IMR-90 (cell line): ENCODE results near the gene MAN2A1. TPM values are rescaled to one million over a fixed set of nuclear protein-coding genes. Genes with fewer than 3 reads are reported as not detected.

ENCODE experiments used
- ATAC-seq: fragments of 200-7000 bp; cut with Tn5 transposase; 2 replicates; pipeline ENCODE4 v1.9.1; 2020; ENCODE audit warnings: low read depth, mild to moderate bottlenecking, moderate library complexity
- BruUV-seq: library from RNA; stranded (reverse); fragments of 400-500 nt; replicated peaks from 2 replicates; lab custom pipeline; 2021; lab: Mats Ljungman, UMichigan
- CTCF ChIA-PET: fragments of 300-600 bp; formaldehyde crosslinking; extraction: SDS; loops from one replicate; lab custom pipeline; 2021; ENCODE audit warnings: antibody characterized with exemption; lab: Yijun Ruan, JAX
- POLR2A ChIA-PET: fragments of 300-600 bp; sonication (Branson Sonifier 250); formaldehyde crosslinking; loops from one replicate; lab custom pipeline; 2022; ENCODE audit warnings: antibody characterized with exemption; ENCODE audit not compliant: unreplicated experiment; lab: Charles Lee
- DNase-seq: peaks from one replicate; pipeline ENCODE4 v3.0.0; 2013
- H2AFZ ChIP-seq: replicated peaks from 2 replicates; pipeline ENCODE3; 2013; ENCODE audit warnings: low read length, mild to moderate bottlenecking; ENCODE audit not compliant: poor library complexity
- H2AK5ac ChIP-seq: 2 replicates; pipeline ENCODE4 v1.6.1; 2013; ENCODE audit warnings: low read depth, low read length, inconsistent platforms
- H2AK9ac ChIP-seq: replicated peaks from 2 replicates; pipeline ENCODE3; 2013; ENCODE audit warnings: mild to moderate bottlenecking, low read depth, low read length, moderate library complexity; ENCODE audit not compliant: poor library complexity
- H2BK120ac ChIP-seq: 2 replicates; pipeline ENCODE4 v1.6.1; 2013; ENCODE audit warnings: low read depth, low read length, inconsistent platforms
- H2BK15ac ChIP-seq: 3 replicates; pipeline ENCODE4 v1.6.1; 2013; ENCODE audit warnings: low read depth, low read length, inconsistent platforms
- H2BK20ac ChIP-seq: 2 replicates; pipeline ENCODE4 v1.6.1; 2013; ENCODE audit warnings: low read depth, mild to moderate bottlenecking, inconsistent platforms, low read length, moderate library complexity
- H2BK5ac ChIP-seq: 2 replicates; pipeline ENCODE4 v1.6.1; 2013; ENCODE audit warnings: mild to moderate bottlenecking, low read depth, low read length, inconsistent platforms; ENCODE audit not compliant: poor library complexity, severe bottlenecking
- H3K14ac ChIP-seq: replicated peaks from 2 replicates; pipeline ENCODE4 v1.6.1; 2013; ENCODE audit warnings: low read depth, low read length, inconsistent platforms
- H3K18ac ChIP-seq: 2 replicates; pipeline ENCODE4 v1.6.1; 2013; ENCODE audit warnings: low read depth, low read length, control low read depth
- H3K23ac ChIP-seq: 2 replicates; pipeline ENCODE4 v1.6.1; 2013; ENCODE audit warnings: low read depth, low read length, inconsistent platforms
- H3K27ac ChIP-seq: 2 replicates; pipeline ENCODE4 v1.5.1; 2013; ENCODE audit warnings: mild to moderate bottlenecking, control low read depth, low read length; ENCODE audit not compliant: insufficient read depth
- H3K27me3 ChIP-seq: 2 replicates; pipeline ENCODE4 v1.6.1; 2013; ENCODE audit warnings: low read length; ENCODE audit not compliant: control insufficient read depth, insufficient read depth
- H3K36me3 ChIP-seq: 2 replicates; pipeline ENCODE4 v1.6.1; 2013; ENCODE audit warnings: low read length, mixed read lengths; ENCODE audit not compliant: control insufficient read depth, insufficient read depth
- H3K4ac ChIP-seq: 2 replicates; pipeline ENCODE4 v1.6.1; 2013; ENCODE audit warnings: low read depth, low read length, inconsistent platforms
- H3K4me1 ChIP-seq: 2 replicates; pipeline ENCODE4 v1.6.1; 2013; ENCODE audit warnings: low read length, mixed read lengths; ENCODE audit not compliant: control insufficient read depth, insufficient read depth
- H3K4me2 ChIP-seq: 2 replicates; pipeline ENCODE4 v1.6.1; 2013; ENCODE audit warnings: low read depth, mild to moderate bottlenecking, control low read depth, low read length, moderate library complexity
- H3K4me3 ChIP-seq: 2 replicates; pipeline ENCODE4 v1.5.1; 2013; ENCODE audit warnings: low read depth, mild to moderate bottlenecking, control low read depth, low read length, moderate library complexity; ENCODE audit not compliant: insufficient read depth
- H3K56ac ChIP-seq: 2 replicates; pipeline ENCODE4 v1.6.1; 2013; ENCODE audit warnings: low read length, inconsistent platforms; ENCODE audit not compliant: insufficient read depth; ENCODE audit errors: extremely low read depth
- H3K79me1 ChIP-seq, 2 experiments: 2 replicates each; pipeline ENCODE4 v1.6.1; 2013; ENCODE audit warnings: low read length in 2 of 2, inconsistent platforms in 1 of 2, low read depth in 1 of 2
- H3K9ac ChIP-seq: 2 replicates; pipeline ENCODE4 v1.6.1; 2013; ENCODE audit warnings: low read depth, low read length, control low read depth
- H3K9me1 ChIP-seq: 2 replicates; pipeline ENCODE4 v1.6.1; 2013; ENCODE audit warnings: low read length, inconsistent platforms; ENCODE audit not compliant: insufficient read depth
- H3K9me3 ChIP-seq: 2 replicates; pipeline ENCODE4 v1.6.1; 2013; ENCODE audit warnings: low read length; ENCODE audit not compliant: control insufficient read depth, insufficient read depth
- H4K20me1 ChIP-seq: 2 replicates; pipeline ENCODE4 v1.6.1; 2013; ENCODE audit warnings: low read length, inconsistent platforms; ENCODE audit not compliant: insufficient read depth
- H4K5ac ChIP-seq: 2 replicates; pipeline ENCODE4 v1.6.1; 2013; ENCODE audit warnings: mild to moderate bottlenecking, low read depth, low read length, control low read depth
- H4K8ac ChIP-seq, 2 experiments: 2 replicates each; pipeline ENCODE4 v1.6.1; 2013; ENCODE audit warnings: low read depth in 2 of 2, low read length in 2 of 2, control low read depth in 1 of 2, inconsistent platforms in 1 of 2
- H4K91ac ChIP-seq: 2 replicates; pipeline ENCODE4 v1.6.1; 2013; ENCODE audit warnings: low read depth, low read length, inconsistent platforms; ENCODE audit not compliant: insufficient read depth
- POLR2A ChIP-seq: IDR thresholded peaks from 2 replicates; pipeline ENCODE4 v1.6.1; 2012; ENCODE audit warnings: mild to moderate bottlenecking, low read depth, low read length
- RAD21 ChIP-seq: IDR thresholded peaks from 2 replicates; pipeline ENCODE4 v1.6.1; 2012; ENCODE audit warnings: low read length, improper control_type of control experiment
- dilution Hi-C: fragments of 300-500 bp; cut with HindIII; formaldehyde crosslinking; loops from one replicate; pipeline ENCODE4 v1.14.3; 2018; ENCODE audit warnings: low sequenced_read_pairs; ENCODE audit not compliant: unreplicated experiment
- in situ Hi-C: fragments of 300-500 bp; cut with MboI; formaldehyde crosslinking; loops from 3 replicates; pipeline ENCODE4 v1.14.3; 2019; ENCODE audit warnings: low sequenced_read_pairs, inconsistent platforms, mixed read lengths
- intact Hi-C: fragments of 100-400 bp; cut with micrococcal nuclease; formaldehyde crosslinking; loops from 2 replicates; pipeline ENCODE4 v1.10.0; 2022
- polyA plus RNA-seq, 3 experiments: library from polyadenylated mRNA; depleted of rRNA; stranded (reverse); fragments of >200 nt; gene quantifications; 2 replicates each; pipeline ENCODE4 v1.2.3, GENCODE V29; 2012; ENCODE audit warnings: low replicate concordance in 1 of 3
- total RNA-seq: library from RNA; depleted of rRNA; stranded (reverse); fragments of >200 nt; gene quantifications from 2 replicates; pipeline ENCODE4 v1.2.3, GENCODE V29; 2012

MAN2A1 gene
- total and polyA plus RNA-seq, 2 of the 4 experiments (the other 2 are of a cell fraction), result 16.4 to 29.6 TPM

GRCh38 chr5:109859537-109859936 is 169.8 kb downstream of the MAN2A1 start:
- Histone ChIP-seq H3K27me3 (no peaks in the 10 kb centered on the region), H2BK120ac (no peak overlapping the region), H3K4me1 (peaks cover 1% of the 10 kb centered on the region; the same call in 1 of the 2 replicates), H3K36me3 (peaks cover 13% of the 10 kb centered on the region), H3K9me3 (no peaks in the 10 kb centered on the region), H3K23ac (no peak overlapping the region), H2AK9ac (no peak overlapping the region), H3K4me2 (no peak overlapping the region), H4K5ac (no peak overlapping the region), H3K79me1 (no peaks in the 10 kb centered on the region; a peak in 3 of 4 replicates), H3K56ac (no peak overlapping the region), H2BK20ac (no peak overlapping the region), H2BK5ac (no peak overlapping the region), H2AFZ (no peak overlapping the region), H2AK5ac (no peak overlapping the region), H3K14ac (no peak overlapping the region), H4K8ac (no peak overlapping the region), H3K27ac (no peak overlapping the region), H3K9ac (no peak overlapping the region), H2BK15ac (no peak overlapping the region), H3K4me3 (no peak overlapping the region), H4K91ac (no peak overlapping the region), H4K20me1 (no peaks in the 10 kb centered on the region), H3K9me1 (peaks cover 3% of the 10 kb centered on the region), H3K18ac (no peak overlapping the region), H3K4ac (no peak overlapping the region)
- BruUV-seq, result no TSS peak
- TF ChIP-seq POLR2A (no peak), RAD21 (no peak)
- intact Hi-C loops (loop anchor here (10.0 kb wide), 1 partner anchor 375 kb away; no protein-coding TSS in a partner anchor), dilution Hi-C loops (no loop called here), in situ Hi-C loops (no loop called here)
- no peak for ATAC-seq
- ChIA-PET POLR2A (interaction anchor here (0.6 kb wide), 1 partner anchor 86 kb away, joined by 4 read pairs; no protein-coding TSS in a partner anchor), CTCF (no interaction called here)
- DNase-seq, result peak; percentile 15
